B cell (primary cell): ENCODE results near the gene ADGRA1. TPM values are rescaled to one million over a fixed set of nuclear protein-coding genes. Genes with fewer than 3 reads are reported as not detected.
"Not testable (repeated sequence)": the region's sequence is repeated elsewhere in the genome, so short reads cannot be mapped to it uniquely, and the experiment has no call there.

ENCODE experiments used
- ATAC-seq: fragments of 200-7000 bp; cut with Tn5 transposase; one replicate; pipeline ENCODE4 v1.10.0; 2021; ENCODE audit warnings: low read depth, mild to moderate bottlenecking, moderate number of reproducible peaks, moderate library complexity
- CTCF ChIA-PET: fragments of 350-600 bp; sonication (Branson Sonifier 250); formaldehyde crosslinking; loops from one replicate; lab custom pipeline; 2021; ENCODE audit warnings: antibody characterized with exemption, inconsistent platforms; lab: Charles Lee
- POLR2A ChIA-PET: fragments of 350-600 bp; sonication (Branson Sonifier 250); formaldehyde crosslinking; loops from one replicate; lab custom pipeline; 2021; ENCODE audit warnings: antibody characterized with exemption; lab: Charles Lee
- DNase-seq: peaks from one replicate; pipeline ENCODE4 v3.0.0; 2013
- H2AFZ ChIP-seq: 2 replicates; pipeline ENCODE4 v1.6.1; 2012; ENCODE audit warnings: mild to moderate bottlenecking, low read depth, low read length; ENCODE audit not compliant: insufficient read depth, poor library complexity, severe bottlenecking
- H3K27ac ChIP-seq, 2 donors: 1 replicate in 1 of 2; 2 replicates in 1 of 2; pipeline ENCODE4 v1.5.1; 2012 to 2013; ENCODE audit warnings: low read length in 2 of 2, mild to moderate bottlenecking in 2 of 2, moderate library complexity in 1 of 2
- H3K27me3 ChIP-seq, 4 experiments: fragments of 200-600 bp in 1 of 4; sonication (generic) in 1 of 4; replicated peaks in 1 of 4; 1 replicate in 2 of 4; 2 replicates in 2 of 4; pipeline versions ENCODE4 v1.6.1 to v1.7.0; 2013 to 2016; ENCODE audit warnings: low read length in 3 of 4, mild to moderate bottlenecking in 2 of 4, mixed read lengths in 1 of 4, moderate library complexity in 1 of 4; ENCODE audit not compliant: insufficient read depth in 4 of 4, control insufficient read depth in 3 of 4; ENCODE audit errors: control extremely low read depth in 1 of 4
- H3K36me3 ChIP-seq, 2 experiments: replicated peaks in 1 of 2; 1 replicate in 1 of 2; 2 replicates in 1 of 2; pipeline versions ENCODE4 v1.6.1 to v1.7.1; 2013; ENCODE audit warnings: low read length in 1 of 2; ENCODE audit not compliant: insufficient read depth in 2 of 2, control insufficient read depth in 1 of 2; ENCODE audit errors: control extremely low read depth in 1 of 2, extremely low read depth in 1 of 2
- H3K4me1 ChIP-seq, 2 donors: fragments of 200-600 bp in 1 of 2; sonication (generic) in 1 of 2; 1 replicate in 1 of 2; 2 replicates in 1 of 2; pipeline versions ENCODE4 v1.5.1 to v1.6.1; 2013 to 2017; ENCODE audit warnings: low read length in 2 of 2; ENCODE audit not compliant: control insufficient read depth in 2 of 2, insufficient read depth in 2 of 2
- H3K4me2 ChIP-seq: replicated peaks from 2 replicates; pipeline ENCODE3; 2012; ENCODE audit warnings: mild to moderate bottlenecking, low read depth, low read length; ENCODE audit not compliant: poor library complexity, severe bottlenecking
- H3K4me3 ChIP-seq, 5 experiments: fragments of 200-600 bp in 1 of 5; sonication (generic) in 1 of 5; 1 replicate in 3 of 5; 2 replicates in 2 of 5; pipeline versions ENCODE4 v1.5.1 to v1.7.0; 2011 to 2016; ENCODE audit warnings: low read length in 4 of 5, mild to moderate bottlenecking in 4 of 5, low read depth in 2 of 5, control low read depth in 1 of 5, moderate library complexity in 1 of 5; ENCODE audit not compliant: insufficient read depth in 1 of 5; ENCODE audit errors: control extremely low read depth in 1 of 5, extremely low read depth in 1 of 5
- H3K79me2 ChIP-seq: fragments of 200-600 bp; sonication (generic); one replicate; pipeline ENCODE4 v1.6.0; 2016; ENCODE audit warnings: low read length; ENCODE audit not compliant: control insufficient read depth, insufficient read depth
- H3K9ac ChIP-seq: fragments of 200-600 bp; sonication (generic); 2 replicates; pipeline ENCODE4 v1.6.1; 2017; ENCODE audit warnings: mild to moderate bottlenecking, low read length, moderate library complexity
- H3K9me3 ChIP-seq, 3 donors: one replicate each; pipeline versions ENCODE4 v1.6.1 to v1.7.1; 2013; ENCODE audit warnings: low read length in 2 of 3; ENCODE audit not compliant: control insufficient read depth in 2 of 3, insufficient read depth in 1 of 3; ENCODE audit errors: control extremely low read depth in 1 of 3
- H4K20me1 ChIP-seq: 2 replicates; pipeline ENCODE4 v1.6.0; 2012; ENCODE audit warnings: mild to moderate bottlenecking, low read length; ENCODE audit not compliant: insufficient read depth, control insufficient read depth, poor library complexity, severe bottlenecking
- H3K27ac Mint-ChIP-seq: one replicate; pipeline ENCODE4 v1.8.0; 2021; ENCODE audit warnings: mixed read lengths
- H3K27me3 Mint-ChIP-seq: one replicate; pipeline ENCODE4 v1.8.0; 2021; ENCODE audit warnings: mixed read lengths
- H3K4me1 Mint-ChIP-seq: one replicate; pipeline ENCODE4 v1.8.0; 2021; ENCODE audit warnings: mixed read lengths
- H3K4me3 Mint-ChIP-seq: one replicate; pipeline ENCODE4 v1.8.0; 2021; ENCODE audit warnings: mixed read lengths
- H3K9me3 Mint-ChIP-seq: one replicate; pipeline ENCODE4 v1.8.0; 2022; ENCODE audit warnings: mixed read lengths; ENCODE audit not compliant: insufficient read depth
- EZH2 ChIP-seq: IDR thresholded peaks from 2 replicates; pipeline ENCODE4 v1.6.1; 2012; ENCODE audit warnings: borderline replicate concordance, low read depth, mild to moderate bottlenecking, moderate library complexity, low read length; ENCODE audit not compliant: insufficient read depth, poor library complexity, severe bottlenecking
- WGBS: methylation state at CpG from one replicate; pipeline ENCODE4 v1.1.5; 2013; ENCODE audit warnings: missing lambda C conversion rate; ENCODE audit not compliant: insufficient coverage; 5-methylcytosine and 5-hydroxymethylcytosine counted together
- intact Hi-C: fragments of 100-400 bp; cut with micrococcal nuclease; formaldehyde crosslinking; loops from one replicate; pipeline ENCODE4 v1.10.0; 2022
- polyA plus RNA-seq: library from polyadenylated mRNA; depleted of rRNA; stranded (reverse); fragments of >200 nt; gene quantifications from 2 replicates; pipeline ENCODE4 v1.2.3, GENCODE V29; 2012
- total RNA-seq, 2 donors: library from RNA; stranded (reverse); fragments of 120-200 nt in 1 of 2; gene quantifications; 1 replicate in 1 of 2; 2 replicates in 1 of 2; pipeline versions ENCODE4 v1.2.3 to v1.2.4, GENCODE V29; 2013 to 2022
- TF ChIP-seq, protein P1 (sequence below): fragments of 200-600 bp; IDR thresholded peaks from one replicate; pipeline ENCODE4 v1.8.0; 2022; ENCODE audit warnings: antibody characterized with exemption, mild to moderate bottlenecking

The ADGRA1 gene
- total and polyA plus RNA-seq, 2 donors (not counting 1 experiment from before 2014, with no cell fraction given): not detected

DNA sequence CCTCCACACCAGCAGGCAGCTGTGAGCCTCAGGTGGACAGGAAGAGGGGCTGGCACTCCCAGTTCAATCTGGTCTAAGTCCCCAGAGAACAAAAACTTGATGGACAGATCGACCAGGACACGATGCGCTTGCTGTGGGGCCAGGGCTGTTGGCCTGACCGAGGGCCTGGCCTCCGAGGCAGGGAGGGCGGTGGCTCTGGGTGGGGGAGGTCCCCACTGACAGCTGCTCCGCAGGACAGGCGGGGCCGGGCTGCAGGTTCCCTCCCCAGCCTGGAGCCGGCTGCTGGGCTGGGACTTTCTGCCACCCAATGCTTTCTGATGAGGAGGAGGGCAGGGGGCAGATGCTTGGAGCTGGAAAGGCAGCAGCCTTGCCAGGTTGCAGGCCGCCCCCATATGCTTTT is 37.4 kb upstream of the ADGRA1 start:
- ATAC-seq (no peak), DNase-seq (no peak)
- ChIA-PET CTCF (no interaction called here), POLR2A (no interaction called here)
- Histone ChIP-seq H3K4me2 (no peak overlapping the region), H3K36me3 (no peaks in the 10 kb centered on the region), H3K79me2 (no peaks in the 10 kb centered on the region), H4K20me1 (no peaks in the 10 kb centered on the region), H2AFZ (no peak overlapping the region), H3K27me3 (no peaks in the 10 kb centered on the region), H3K9ac (no peak overlapping the region), H3K4me1 (no peaks in the 10 kb centered on the region), H3K27ac (no peak overlapping the region), H3K9me3 (peaks cover 0 to 9% (median 0%) of the 10 kb centered on the region in 3 donors), H3K4me3 (no peak overlapping the region)
- Mint-ChIP-seq H3K4me3 (no peak overlapping the region), H3K27ac (no peak overlapping the region), H3K9me3 (no peaks in the 10 kb centered on the region), H3K27me3 (peaks cover 3% of the 10 kb centered on the region), H3K4me1 (no peaks in the 10 kb centered on the region)
- WGBS: 88% methylated on average over 11 of the region's 11 CpGs
- no peak for TF ChIP-seq EZH2
- TF ChIP-seq, protein P1, sequence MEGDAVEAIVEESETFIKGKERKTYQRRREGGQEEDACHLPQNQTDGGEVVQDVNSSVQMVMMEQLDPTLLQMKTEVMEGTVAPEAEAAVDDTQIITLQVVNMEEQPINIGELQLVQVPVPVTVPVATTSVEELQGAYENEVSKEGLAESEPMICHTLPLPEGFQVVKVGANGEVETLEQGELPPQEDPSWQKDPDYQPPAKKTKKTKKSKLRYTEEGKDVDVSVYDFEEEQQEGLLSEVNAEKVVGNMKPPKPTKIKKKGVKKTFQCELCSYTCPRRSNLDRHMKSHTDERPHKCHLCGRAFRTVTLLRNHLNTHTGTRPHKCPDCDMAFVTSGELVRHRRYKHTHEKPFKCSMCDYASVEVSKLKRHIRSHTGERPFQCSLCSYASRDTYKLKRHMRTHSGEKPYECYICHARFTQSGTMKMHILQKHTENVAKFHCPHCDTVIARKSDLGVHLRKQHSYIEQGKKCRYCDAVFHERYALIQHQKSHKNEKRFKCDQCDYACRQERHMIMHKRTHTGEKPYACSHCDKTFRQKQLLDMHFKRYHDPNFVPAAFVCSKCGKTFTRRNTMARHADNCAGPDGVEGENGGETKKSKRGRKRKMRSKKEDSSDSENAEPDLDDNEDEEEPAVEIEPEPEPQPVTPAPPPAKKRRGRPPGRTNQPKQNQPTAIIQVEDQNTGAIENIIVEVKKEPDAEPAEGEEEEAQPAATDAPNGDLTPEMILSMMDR: no peak
- intact Hi-C loops: no loop called here

DNA sequence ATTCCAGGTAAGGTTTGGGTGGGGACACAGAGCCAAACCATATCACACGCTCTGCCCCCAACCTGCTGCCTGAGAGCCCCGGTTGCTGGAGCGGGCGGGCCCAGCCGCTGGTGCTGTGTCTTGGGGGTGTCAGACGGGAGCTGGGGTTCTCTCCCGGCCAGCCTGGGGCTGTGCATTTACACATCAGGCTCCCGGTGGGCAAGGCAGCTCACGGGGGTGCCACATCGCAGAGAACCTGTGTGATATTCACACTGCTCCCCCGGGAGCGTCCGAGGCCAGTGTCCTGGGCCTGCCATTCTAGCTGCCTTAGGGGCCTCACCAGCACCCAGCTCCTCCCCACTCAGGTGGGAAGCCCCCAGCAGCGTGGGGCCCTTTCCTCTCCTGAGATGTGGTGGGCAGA is 35.6 kb upstream of the ADGRA1 start:
- WGBS: 91% methylated on average over 13 of the region's 14 CpGs
- Histone ChIP-seq H4K20me1 (no peaks in the 10 kb centered on the region), H3K4me2 (no peak overlapping the region), H3K27ac (no peak overlapping the region), H3K4me1 (no peaks in the 10 kb centered on the region), H3K36me3 (no peaks in the 10 kb centered on the region), H3K79me2 (no peaks in the 10 kb centered on the region), H2AFZ (no peak overlapping the region), H3K9me3 (peaks cover 0 to 4% (median 0%) of the 10 kb centered on the region in 3 donors), H3K9ac (no peak overlapping the region), H3K4me3 (no peak overlapping the region), H3K27me3 (no peaks in the 10 kb centered on the region)
- Mint-ChIP-seq H3K27ac (no peak overlapping the region), H3K4me3 (no peak overlapping the region), H3K4me1 (no peaks in the 10 kb centered on the region), H3K27me3 (peaks cover 7% of the 10 kb centered on the region), H3K9me3 (no peaks in the 10 kb centered on the region)
- intact Hi-C loops: no loop called here
- ChIA-PET CTCF (no interaction called here), POLR2A (no interaction called here)
- TF ChIP-seq, protein P1: no peak
- TF ChIP-seq EZH2: no peak
- no peak for DNase-seq
- no peak for ATAC-seq

DNA sequence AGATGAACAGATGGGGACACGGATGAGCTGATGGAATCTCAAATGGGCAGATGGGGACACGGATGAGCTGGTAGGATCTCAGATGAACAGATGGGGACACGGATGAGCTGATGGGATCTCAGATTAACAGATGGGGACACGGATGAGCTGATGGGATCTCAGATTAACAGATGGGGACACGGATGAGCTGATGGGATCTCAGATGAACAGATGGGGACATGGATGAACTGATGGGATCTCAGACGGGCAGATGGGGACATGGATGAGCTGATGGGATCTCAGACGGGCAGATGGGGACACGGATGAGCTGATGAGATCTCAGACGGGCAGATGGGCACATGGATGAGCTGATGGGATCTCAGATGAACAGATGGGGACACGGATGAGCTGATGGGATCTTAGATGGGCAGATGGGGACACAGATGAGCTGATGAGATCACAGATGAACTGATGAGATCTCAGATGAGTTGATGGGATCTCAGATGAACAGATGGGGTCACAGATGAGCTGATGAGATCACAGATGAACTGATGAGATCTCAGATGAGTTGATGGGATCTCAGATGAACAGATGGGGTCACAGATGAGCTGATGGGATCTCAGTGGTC is 34.1 kb upstream of the ADGRA1 start:
- H3K79me2 ChIP-seq, POLR2A ChIA-PET, ATAC-seq, H3K4me2 ChIP-seq, H3K4me1 Mint-ChIP-seq, H3K36me3 ChIP-seq, H3K27ac ChIP-seq, H3K9me3 ChIP-seq, intact Hi-C loops, H3K27ac Mint-ChIP-seq, H3K4me1 ChIP-seq, H3K9me3 Mint-ChIP-seq, H3K4me3 ChIP-seq, H4K20me1 ChIP-seq, H2AFZ ChIP-seq, H3K27me3 Mint-ChIP-seq, H3K27me3 ChIP-seq, H3K4me3 Mint-ChIP-seq, DNase-seq, H3K9ac ChIP-seq: not testable (repeated sequence)
- 88% methylated on average over 10 of the region's 10 CpGs for WGBS
- CTCF ChIA-PET: interaction anchor here (0.7 kb wide), 1 partner anchor 498 kb away, joined by 3 read pairs; no protein-coding TSS in a partner anchor
